ENCODE results near the gene MMP11.

MMP11 gene

DNA sequence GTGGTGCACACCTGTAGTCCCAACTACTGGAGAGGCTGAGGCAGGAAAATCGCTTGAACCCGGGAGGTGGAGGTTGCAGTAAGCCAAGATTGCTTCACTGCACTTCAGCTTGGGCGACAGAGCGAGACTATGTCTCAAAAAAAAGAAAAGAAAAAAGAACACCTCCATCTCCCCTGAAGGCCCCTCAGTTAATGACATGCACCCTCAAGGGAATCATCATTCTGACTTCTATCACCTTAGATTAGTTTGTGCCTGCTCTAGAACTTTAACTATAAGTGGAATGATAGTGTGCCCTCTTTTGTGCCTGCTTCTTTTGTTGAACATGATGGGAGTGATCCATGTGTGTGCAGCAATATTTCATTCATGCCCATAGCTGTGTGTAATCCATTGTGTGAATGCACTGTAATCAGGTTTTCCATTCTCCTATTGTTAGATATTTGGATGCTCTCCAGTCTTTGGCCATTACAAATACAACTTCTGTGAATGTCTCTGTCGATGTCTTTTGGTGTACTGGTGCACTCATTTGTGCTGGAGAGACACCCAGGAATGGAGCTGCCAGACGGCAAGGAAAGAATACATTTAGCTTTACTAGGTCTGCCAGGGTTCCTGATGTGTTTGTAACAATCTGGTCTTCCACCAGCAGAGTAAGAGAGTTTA, 17.5 kb upstream of the MMP11 start:
- Histone ChIP-seq H4K20me1 (ENCODE audit: control insufficient read depth, insufficient read depth, low read depth, low read length) (no peaks in the 10 kb centered on the region), H3K9me3 (ENCODE audit: control insufficient read depth, insufficient read depth, low read length) (no peaks in the 10 kb centered on the region), H3K9me2 (replicated peaks; ENCODE audit: control insufficient read depth, low read length) (no peaks in the 10 kb centered on the region), H3K27me3 (ENCODE audit: control insufficient read depth, low read length) (no peaks in the 10 kb centered on the region), H3K4me2 (ENCODE audit: low read length) (peak overlapping the region; percentile 88), H3K27ac (ENCODE audit: low read depth, low read length) (peak overlapping the region; percentile 92), H3K4me1 (ENCODE audit: control insufficient read depth, low read length) (peaks cover 61% of the 10 kb centered on the region), H3F3A (ENCODE audit: control insufficient read depth, insufficient read depth) (peaks cover 39% of the 10 kb centered on the region), H3K79me2 (ENCODE audit: control insufficient read depth, low read length) (peaks cover 17% of the 10 kb centered on the region), H3K4me3 (ENCODE audit: low read length) (peak overlapping the region; percentile 97), H3K36me3 (ENCODE audit: control insufficient read depth, low read length) (peaks cover 21% of the 10 kb centered on the region)
- TF ChIP-seq, protein P1, sequence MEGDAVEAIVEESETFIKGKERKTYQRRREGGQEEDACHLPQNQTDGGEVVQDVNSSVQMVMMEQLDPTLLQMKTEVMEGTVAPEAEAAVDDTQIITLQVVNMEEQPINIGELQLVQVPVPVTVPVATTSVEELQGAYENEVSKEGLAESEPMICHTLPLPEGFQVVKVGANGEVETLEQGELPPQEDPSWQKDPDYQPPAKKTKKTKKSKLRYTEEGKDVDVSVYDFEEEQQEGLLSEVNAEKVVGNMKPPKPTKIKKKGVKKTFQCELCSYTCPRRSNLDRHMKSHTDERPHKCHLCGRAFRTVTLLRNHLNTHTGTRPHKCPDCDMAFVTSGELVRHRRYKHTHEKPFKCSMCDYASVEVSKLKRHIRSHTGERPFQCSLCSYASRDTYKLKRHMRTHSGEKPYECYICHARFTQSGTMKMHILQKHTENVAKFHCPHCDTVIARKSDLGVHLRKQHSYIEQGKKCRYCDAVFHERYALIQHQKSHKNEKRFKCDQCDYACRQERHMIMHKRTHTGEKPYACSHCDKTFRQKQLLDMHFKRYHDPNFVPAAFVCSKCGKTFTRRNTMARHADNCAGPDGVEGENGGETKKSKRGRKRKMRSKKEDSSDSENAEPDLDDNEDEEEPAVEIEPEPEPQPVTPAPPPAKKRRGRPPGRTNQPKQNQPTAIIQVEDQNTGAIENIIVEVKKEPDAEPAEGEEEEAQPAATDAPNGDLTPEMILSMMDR (IDR thresholded peaks at IDR 0.05; ENCODE audit: low read depth, low read length, poor library complexity, severe bottlenecking), result no peak
- no peak for TF ChIP-seq EZH2phosphoT487 (IDR thresholded peaks at IDR 0.05; ENCODE audit: borderline replicate concordance, low read length)

DNA sequence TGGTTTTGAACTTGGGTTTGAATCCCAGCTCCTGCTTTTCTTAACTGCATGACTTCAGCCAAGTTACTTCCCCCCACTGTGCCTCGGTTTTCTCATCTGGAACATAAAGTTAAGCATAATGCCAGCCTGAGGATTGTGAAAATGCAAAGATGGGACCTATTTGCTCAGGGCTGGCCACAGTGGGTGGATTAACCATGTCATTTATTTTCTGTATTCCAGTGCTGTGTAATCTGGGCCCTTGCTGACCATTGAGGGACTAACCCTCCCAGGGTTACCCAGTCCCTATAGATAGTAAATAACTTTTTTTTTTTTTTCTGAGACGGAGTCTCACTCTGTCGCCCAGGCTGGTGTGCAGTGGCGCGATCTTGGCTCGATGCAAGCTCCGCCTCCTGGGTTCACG, 16.9 kb upstream of the MMP11 start:
- peaks cover 56% of the 10 kb centered on the region for H3K4me1 ChIP-seq (ENCODE audit: control insufficient read depth, low read length)
- H4K20me1 ChIP-seq (ENCODE audit: control insufficient read depth, insufficient read depth, low read depth, low read length), result no peaks in the 10 kb centered on the region
- peaks cover 21% of the 10 kb centered on the region for H3K36me3 ChIP-seq (ENCODE audit: control insufficient read depth, low read length)
- peaks cover 12% of the 10 kb centered on the region for H3K79me2 ChIP-seq (ENCODE audit: control insufficient read depth, low read length)
- peak overlapping the region; percentile 88 for H3K4me2 ChIP-seq (ENCODE audit: low read length)
- H3K4me3 ChIP-seq (ENCODE audit: low read length), result peak overlapping the region; percentile 97
- no peaks in the 10 kb centered on the region for H3K9me2 ChIP-seq (replicated peaks; ENCODE audit: control insufficient read depth, low read length)
- no peaks in the 10 kb centered on the region for H3K27me3 ChIP-seq (ENCODE audit: control insufficient read depth, low read length)
- H3F3A ChIP-seq (ENCODE audit: control insufficient read depth, insufficient read depth), result peaks cover 39% of the 10 kb centered on the region
- H3K9me3 ChIP-seq (ENCODE audit: control insufficient read depth, insufficient read depth, low read length), result no peaks in the 10 kb centered on the region
- TF ChIP-seq, protein P1 (IDR thresholded peaks at IDR 0.05; ENCODE audit: low read depth, low read length, poor library complexity, severe bottlenecking), result no peak
- no peak for TF ChIP-seq EZH2phosphoT487 (IDR thresholded peaks at IDR 0.05; ENCODE audit: borderline replicate concordance, low read length)
- H3K27ac ChIP-seq (ENCODE audit: low read depth, low read length), result peak overlapping the region; percentile 92

DNA sequence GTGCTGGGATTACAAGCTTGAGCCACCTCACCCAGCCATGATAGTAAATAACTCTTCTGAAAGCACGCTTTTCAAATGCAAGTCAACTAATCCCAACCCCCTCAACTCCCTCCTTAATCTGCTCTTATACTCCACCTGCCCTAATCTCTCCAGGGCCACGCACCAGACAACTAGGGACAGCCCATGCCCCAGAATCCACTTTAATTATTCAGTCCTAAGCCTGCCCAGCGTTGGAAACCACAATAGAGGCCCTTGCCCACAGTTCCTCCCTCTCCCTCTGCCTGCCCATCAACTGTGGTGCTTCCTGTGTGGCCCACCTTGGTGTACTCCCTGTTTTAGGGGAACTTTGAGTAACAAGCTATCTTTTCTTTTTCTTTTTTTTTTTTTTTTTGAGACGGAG, 15.8 kb upstream of the MMP11 start:
- Histone ChIP-seq H3K79me2 (ENCODE audit: control insufficient read depth, low read length) (peaks cover 12% of the 10 kb centered on the region), H3K4me1 (ENCODE audit: control insufficient read depth, low read length) (peaks cover 51% of the 10 kb centered on the region), H3K36me3 (ENCODE audit: control insufficient read depth, low read length) (peaks cover 17% of the 10 kb centered on the region), H3K4me3 (ENCODE audit: low read length) (no peak overlapping the region), H3F3A (ENCODE audit: control insufficient read depth, insufficient read depth) (peaks cover 35% of the 10 kb centered on the region), H3K9me2 (replicated peaks; ENCODE audit: control insufficient read depth, low read length) (no peaks in the 10 kb centered on the region), H3K27me3 (ENCODE audit: control insufficient read depth, low read length) (no peaks in the 10 kb centered on the region), H3K4me2 (ENCODE audit: low read length) (0 out of 2 replicates have a peak overlapping the region, but pooled peaks have one; percentile 2), H4K20me1 (ENCODE audit: control insufficient read depth, insufficient read depth, low read depth, low read length) (no peaks in the 10 kb centered on the region), H3K27ac (ENCODE audit: low read depth, low read length) (peak overlapping the region; percentile 16; the same call in 1 of the 2 replicates), H3K9me3 (ENCODE audit: control insufficient read depth, insufficient read depth, low read length) (no peaks in the 10 kb centered on the region)
- TF ChIP-seq, protein P1 (IDR thresholded peaks at IDR 0.05; ENCODE audit: low read depth, low read length, poor library complexity, severe bottlenecking), result no peak
- TF ChIP-seq EZH2phosphoT487 (IDR thresholded peaks at IDR 0.05; ENCODE audit: borderline replicate concordance, low read length), result no peak
